OCI-LY7 (cell line): ENCODE measurements around the gene B4GALNT2. TPM values are rescaled to one million over a fixed set of nuclear protein-coding genes. Genes with fewer than 3 reads are reported as not detected.

ENCODE experiments used
- BruUV-seq: library from RNA; stranded (reverse); fragments of 400-500 nt; replicated peaks from 2 replicates; lab custom pipeline; 2021; lab: Mats Ljungman, UMichigan
- CTCF ChIA-PET: fragments of 300-600 bp; sonication (Branson Sonifier 250); formaldehyde crosslinking; loops from one replicate; lab custom pipeline; 2022; ENCODE audit warnings: antibody characterized with exemption; ENCODE audit not compliant: unreplicated experiment; lab: Charles Lee
- POLR2A ChIA-PET: fragments of 300-600 bp; sonication (Branson Sonifier 250); formaldehyde crosslinking; loops from one replicate; lab custom pipeline; 2022; ENCODE audit warnings: antibody characterized with exemption; lab: Charles Lee
- DNase-seq: peaks from one replicate; pipeline ENCODE4 v3.0.0-alpha.2; 2015; ENCODE audit warnings: low spot score
- H2AFZ ChIP-seq: fragments of 200-600 bp; sonication (generic), shearing (Covaris generic); 2 replicates; pipeline ENCODE4 v1.6.1; 2014; ENCODE audit warnings: mild to moderate bottlenecking, antibody characterized with exemption, low read length, moderate library complexity
- H3K27ac ChIP-seq: fragments of 200-600 bp; sonication (generic); 2 replicates; pipeline ENCODE4 v1.5.1; 2014; ENCODE audit warnings: mixed run types, low read depth, mild to moderate bottlenecking, moderate library complexity, low read length, inconsistent platforms; ENCODE audit not compliant: poor library complexity, severe bottlenecking
- H3K36me3 ChIP-seq: fragments of 200-600 bp; sonication (generic); 2 replicates; pipeline ENCODE4 v1.6.1; 2014; ENCODE audit warnings: mild to moderate bottlenecking, antibody characterized with exemption, low read length, moderate library complexity, mixed read lengths; ENCODE audit not compliant: insufficient read depth
- H3K4me1 ChIP-seq: fragments of 200-600 bp; sonication (generic); 2 replicates; pipeline ENCODE4 v1.5.1; 2014; ENCODE audit warnings: mild to moderate bottlenecking, low read length; ENCODE audit not compliant: insufficient read depth, poor library complexity, severe bottlenecking
- H3K4me2 ChIP-seq: fragments of 200-600 bp; sonication (generic); 2 replicates; pipeline ENCODE4 v1.6.1; 2014; ENCODE audit warnings: mild to moderate bottlenecking, low read length
- H3K4me3 ChIP-seq: fragments of 200-600 bp; sonication (generic); 2 replicates; pipeline ENCODE4 v1.5.1; 2014; ENCODE audit warnings: mild to moderate bottlenecking, low read depth, low read length; ENCODE audit not compliant: poor library complexity, severe bottlenecking
- H3K79me2 ChIP-seq: fragments of 200-600 bp; sonication (generic); 2 replicates; pipeline ENCODE4 v1.6.1; 2016; ENCODE audit warnings: low read depth, mild to moderate bottlenecking, low read length, moderate library complexity, mixed read lengths; ENCODE audit not compliant: insufficient read depth
- H3K9me2 ChIP-seq: fragments of 200-600 bp; sonication (generic); 2 replicates; pipeline ENCODE4 v1.6.1; 2016; ENCODE audit warnings: mild to moderate bottlenecking, low read length, mixed read lengths; ENCODE audit not compliant: insufficient read depth
- H3K9me3 ChIP-seq: fragments of 200-600 bp; sonication (generic); 2 replicates; pipeline ENCODE4 v1.6.1; 2014; ENCODE audit warnings: mild to moderate bottlenecking, mixed run types, low read length, mixed read lengths
- H4K20me1 ChIP-seq: fragments of 200-600 bp; sonication (generic); 2 replicates; pipeline ENCODE4 v1.6.1; 2014; ENCODE audit warnings: mild to moderate bottlenecking, antibody characterized with exemption, low read length, moderate library complexity, mixed read lengths; ENCODE audit not compliant: insufficient read depth
- EZH2phosphoT487 ChIP-seq: fragments of 200-600 bp; sonication (generic); IDR thresholded peaks from 2 replicates; pipeline ENCODE4 v1.6.1; 2018; ENCODE audit warnings: low read depth, borderline replicate concordance, mild to moderate bottlenecking, mixed run types, antibody characterized with exemption, low read length, moderate library complexity, mixed read lengths
- intact Hi-C: fragments of 100-400 bp; cut with micrococcal nuclease; formaldehyde crosslinking; loops from one replicate; pipeline ENCODE4 v1.10.0; 2022; ENCODE audit not compliant: unreplicated experiment
- total RNA-seq, 2 experiments: library from RNA; depleted of rRNA in 1 of 2; stranded (reverse); fragments of >200 nt in 1 of 2; shearing (Covaris generic) in 1 of 2; gene quantifications; 2 replicates each; pipeline ENCODE4 v1.2.3, GENCODE V29; 2014 to 2022
- TF ChIP-seq, protein P1 (sequence below): fragments of 200-600 bp; sonication (generic); conservative IDR thresholded peaks from 2 replicates; pipeline ENCODE4 v1.5.1; 2014; ENCODE audit warnings: mild to moderate bottlenecking, antibody characterized with exemption, low read length, moderate library complexity, mixed read lengths

Gene B4GALNT2
- total RNA-seq, 2 experiments from 2014 or later, result not detected

- BruUV-seq, result no TSS peak
- H4K20me1 ChIP-seq, result no peaks in the 10 kb centered on the region
- H2AFZ ChIP-seq, result no peak overlapping the region
- no peak for TF ChIP-seq EZH2phosphoT487
- TF ChIP-seq, protein P1, sequence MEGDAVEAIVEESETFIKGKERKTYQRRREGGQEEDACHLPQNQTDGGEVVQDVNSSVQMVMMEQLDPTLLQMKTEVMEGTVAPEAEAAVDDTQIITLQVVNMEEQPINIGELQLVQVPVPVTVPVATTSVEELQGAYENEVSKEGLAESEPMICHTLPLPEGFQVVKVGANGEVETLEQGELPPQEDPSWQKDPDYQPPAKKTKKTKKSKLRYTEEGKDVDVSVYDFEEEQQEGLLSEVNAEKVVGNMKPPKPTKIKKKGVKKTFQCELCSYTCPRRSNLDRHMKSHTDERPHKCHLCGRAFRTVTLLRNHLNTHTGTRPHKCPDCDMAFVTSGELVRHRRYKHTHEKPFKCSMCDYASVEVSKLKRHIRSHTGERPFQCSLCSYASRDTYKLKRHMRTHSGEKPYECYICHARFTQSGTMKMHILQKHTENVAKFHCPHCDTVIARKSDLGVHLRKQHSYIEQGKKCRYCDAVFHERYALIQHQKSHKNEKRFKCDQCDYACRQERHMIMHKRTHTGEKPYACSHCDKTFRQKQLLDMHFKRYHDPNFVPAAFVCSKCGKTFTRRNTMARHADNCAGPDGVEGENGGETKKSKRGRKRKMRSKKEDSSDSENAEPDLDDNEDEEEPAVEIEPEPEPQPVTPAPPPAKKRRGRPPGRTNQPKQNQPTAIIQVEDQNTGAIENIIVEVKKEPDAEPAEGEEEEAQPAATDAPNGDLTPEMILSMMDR, result no peak
- H3K4me3 ChIP-seq, result no peak overlapping the region
- no peak overlapping the region for H3K4me2 ChIP-seq
- no peak overlapping the region for H3K27ac ChIP-seq
- H3K4me1 ChIP-seq, result no peaks in the 10 kb centered on the region
- no peak for DNase-seq
- H3K9me2 ChIP-seq, result no peaks in the 10 kb centered on the region
- H3K36me3 ChIP-seq, result no peaks in the 10 kb centered on the region
- intact Hi-C loops, result no loop called here
- CTCF ChIA-PET, result no interaction called here
- H3K79me2 ChIP-seq, result no peaks in the 10 kb centered on the region
- POLR2A ChIA-PET, result no interaction called here
- H3K9me3 ChIP-seq, result no peaks in the 10 kb centered on the region
These were observed 23.7 kb downstream of the B4GALNT2 start for GRCh38 chr17:49156256-49156655.

DNA sequence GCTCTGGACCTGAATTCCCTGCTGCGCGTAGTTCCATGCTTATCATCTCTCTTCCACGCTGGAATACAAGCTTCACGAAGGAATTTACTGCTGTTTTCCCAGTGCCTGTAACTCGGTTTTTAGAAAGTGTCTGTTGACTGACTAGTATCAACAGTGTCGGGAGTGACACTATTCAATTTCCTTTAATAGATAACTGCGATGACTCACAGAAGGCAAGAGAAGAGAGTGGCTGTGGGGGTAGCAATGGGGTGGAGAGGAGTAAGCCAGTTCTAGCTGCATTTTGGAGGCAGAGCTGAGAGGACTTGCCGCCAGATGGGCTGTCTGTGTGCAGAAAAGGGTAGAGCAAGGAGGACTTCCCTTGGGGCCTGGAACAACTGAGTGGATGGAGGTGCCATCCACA is 25.2 kb downstream of the B4GALNT2 start:
- H3K4me2 ChIP-seq, result no peak overlapping the region
- POLR2A ChIA-PET, result interaction anchor here (0.7 kb wide), 2 partner anchors 205 to 1645 kb away, joined by 3 read pairs; no protein-coding TSS in a partner anchor
- H3K79me2 ChIP-seq, result no peaks in the 10 kb centered on the region
- H3K36me3 ChIP-seq, result no peaks in the 10 kb centered on the region
- no peaks in the 10 kb centered on the region for H3K9me3 ChIP-seq
- no peaks in the 10 kb centered on the region for H4K20me1 ChIP-seq
- DNase-seq, result no peak
- TF ChIP-seq EZH2phosphoT487, result no peak
- TF ChIP-seq, protein P1, result no peak
- CTCF ChIA-PET, result no interaction called here
- no TSS peak for BruUV-seq
- H2AFZ ChIP-seq, result no peak overlapping the region
- H3K27ac ChIP-seq, result no peak overlapping the region
- intact Hi-C loops, result no loop called here
- no peaks in the 10 kb centered on the region for H3K4me1 ChIP-seq
- H3K9me2 ChIP-seq, result no peaks in the 10 kb centered on the region
- no peak overlapping the region for H3K4me3 ChIP-seq

GRCh38 chr17:49162866-49163265 is 30.3 kb downstream of the B4GALNT2 start:
- DNase-seq, result no peak
- intact Hi-C loops, result no loop called here
- POLR2A ChIA-PET, result interaction anchor here (0.5 kb wide), 1 partner anchor 122 kb away, joined by 3 read pairs; no protein-coding TSS in a partner anchor
- no peak overlapping the region for H3K4me2 ChIP-seq
- no peaks in the 10 kb centered on the region for H3K9me3 ChIP-seq
- H3K36me3 ChIP-seq, result no peaks in the 10 kb centered on the region
- H3K79me2 ChIP-seq, result no peaks in the 10 kb centered on the region
- TF ChIP-seq, protein P1, result no peak
- no peak for TF ChIP-seq EZH2phosphoT487
- H2AFZ ChIP-seq, result no peak overlapping the region
- CTCF ChIA-PET, result no interaction called here
- no TSS peak for BruUV-seq
- no peaks in the 10 kb centered on the region for H3K4me1 ChIP-seq
- no peaks in the 10 kb centered on the region for H4K20me1 ChIP-seq
- H3K4me3 ChIP-seq, result no peak overlapping the region
- no peaks in the 10 kb centered on the region for H3K9me2 ChIP-seq
- H3K27ac ChIP-seq, result no peak overlapping the region
